WTC11 (cell line): ENCODE measurements around the gene EMX1. TPM values are rescaled to one million over a fixed set of nuclear protein-coding genes. Genes with fewer than 3 reads are reported as not detected.

ENCODE experiments used
- ARID4B ChIP-seq: sonication (generic); formaldehyde crosslinking; IDR thresholded peaks from 2 replicates; pipeline ENCODE4 v1.8.0; 2023; ENCODE audit warnings: missing genetic modification reagents, mild to moderate bottlenecking, borderline replicate concordance
- ATF1 ChIP-seq: sonication (generic); formaldehyde crosslinking; IDR thresholded peaks from 2 replicates; pipeline ENCODE4 v1.8.1; 2023; ENCODE audit warnings: mild to moderate bottlenecking, moderate library complexity, missing genetic modification reagents
- ATF2 ChIP-seq: sonication (generic); formaldehyde crosslinking; IDR thresholded peaks from 2 replicates; pipeline ENCODE4 v1.8.1; 2022; ENCODE audit warnings: low read depth, missing genetic modification reagents, borderline replicate concordance
- CBFB ChIP-seq: sonication (generic); formaldehyde crosslinking; IDR thresholded peaks from 2 replicates; pipeline ENCODE4 v1.8.1; 2022; ENCODE audit warnings: mild to moderate bottlenecking, low read depth, missing genetic modification reagents
- E2F5 ChIP-seq: sonication (generic); formaldehyde crosslinking; IDR thresholded peaks from 2 replicates; pipeline ENCODE4 v1.8.1; 2022; ENCODE audit warnings: mild to moderate bottlenecking, moderate library complexity, missing genetic modification reagents
- ELF4 ChIP-seq: sonication (generic); formaldehyde crosslinking; IDR thresholded peaks from 2 replicates; pipeline ENCODE4 v1.8.1; 2022; ENCODE audit warnings: low read depth, mild to moderate bottlenecking, moderate library complexity, missing genetic modification reagents
- ETV6 ChIP-seq: sonication (generic); formaldehyde crosslinking; IDR thresholded peaks from 2 replicates; pipeline ENCODE4 v1.8.1; 2022; ENCODE audit warnings: mild to moderate bottlenecking, missing genetic modification reagents
- FOXK1 ChIP-seq: sonication (generic); formaldehyde crosslinking; IDR thresholded peaks from 2 replicates; pipeline ENCODE4 v1.8.0; 2022; ENCODE audit warnings: mild to moderate bottlenecking, moderate library complexity, missing genetic modification reagents
- FOXP1 ChIP-seq: sonication (generic); formaldehyde crosslinking; IDR thresholded peaks from 2 replicates; pipeline ENCODE4 v1.8.0; 2022; ENCODE audit warnings: missing genetic modification reagents, mild to moderate bottlenecking, moderate library complexity, borderline replicate concordance
- FOXP4 ChIP-seq: sonication (generic); formaldehyde crosslinking; IDR thresholded peaks from 2 replicates; pipeline ENCODE4 v1.8.0; 2022; ENCODE audit warnings: mild to moderate bottlenecking, missing genetic modification reagents
- GRHL2 ChIP-seq: fragments of 250-450 bp; sonication (Bioruptor Pico); IDR thresholded peaks from 2 replicates; pipeline ENCODE4 v1.8.0; 2022; ENCODE audit warnings: mild to moderate bottlenecking, moderate library complexity; ENCODE audit not compliant: insufficient replicate concordance, severe bottlenecking
- HMGA2 ChIP-seq: fragments of 250-450 bp; sonication (Bioruptor Pico); IDR thresholded peaks from 2 replicates; pipeline ENCODE4 v1.4.0; 2021; ENCODE audit warnings: mild to moderate bottlenecking, moderate library complexity
- HMGXB4 ChIP-seq: sonication (generic); formaldehyde crosslinking; IDR thresholded peaks from 2 replicates; pipeline ENCODE4 v1.8.1; 2023; ENCODE audit warnings: mild to moderate bottlenecking, moderate library complexity, missing genetic modification reagents
- JUN ChIP-seq: sonication (generic); formaldehyde crosslinking; IDR thresholded peaks from 2 replicates; pipeline ENCODE4 v1.8.0; 2023; ENCODE audit warnings: mild to moderate bottlenecking, missing genetic modification reagents
- MAX ChIP-seq: sonication (generic); formaldehyde crosslinking; IDR thresholded peaks from 2 replicates; pipeline ENCODE4 v1.8.0; 2022; ENCODE audit warnings: mild to moderate bottlenecking, missing genetic modification reagents
- NR2C2 ChIP-seq: sonication (generic); formaldehyde crosslinking; IDR thresholded peaks from 2 replicates; pipeline ENCODE4 v1.8.0; 2022; ENCODE audit warnings: mild to moderate bottlenecking, missing genetic modification reagents
- SP1 ChIP-seq: sonication (generic); formaldehyde crosslinking; conservative IDR thresholded peaks from 2 replicates; pipeline ENCODE4 v1.8.1; 2022; ENCODE audit warnings: missing genetic modification reagents
- TCF7 ChIP-seq: sonication (generic); formaldehyde crosslinking; IDR thresholded peaks from 2 replicates; pipeline ENCODE4 v1.8.0; 2022; ENCODE audit warnings: mild to moderate bottlenecking, low read depth, missing genetic modification reagents, moderate library complexity
- TEAD4 ChIP-seq: sonication (generic); formaldehyde crosslinking; IDR thresholded peaks from 2 replicates; pipeline ENCODE4 v1.8.0; 2022; ENCODE audit warnings: mild to moderate bottlenecking, missing genetic modification reagents
- USF1 ChIP-seq: sonication (generic); formaldehyde crosslinking; IDR thresholded peaks from 2 replicates; pipeline ENCODE4 v1.8.0; 2022; ENCODE audit warnings: mild to moderate bottlenecking, missing genetic modification reagents
- USF2 ChIP-seq: sonication (generic); formaldehyde crosslinking; IDR thresholded peaks from 2 replicates; pipeline ENCODE4 v1.8.1; 2023; ENCODE audit warnings: mild to moderate bottlenecking, missing genetic modification reagents, moderate library complexity
- ZBTB21 ChIP-seq: sonication (generic); formaldehyde crosslinking; IDR thresholded peaks from 2 replicates; pipeline ENCODE4 v1.8.1; 2023; ENCODE audit warnings: mild to moderate bottlenecking, missing genetic modification reagents, borderline replicate concordance
- ZNF263 ChIP-seq: sonication (generic); formaldehyde crosslinking; IDR thresholded peaks from 2 replicates; pipeline ENCODE4 v1.8.1; 2022; ENCODE audit warnings: low read depth, mild to moderate bottlenecking, moderate library complexity, missing genetic modification reagents
- ZNF416 ChIP-seq: fragments of 250-450 bp; sonication (Bioruptor Pico); IDR thresholded peaks from 2 replicates; pipeline ENCODE4 v1.9.0; 2021; ENCODE audit warnings: mild to moderate bottlenecking, inconsistent platforms
- ZNF512 ChIP-seq: sonication (generic); formaldehyde crosslinking; IDR thresholded peaks from 2 replicates; pipeline ENCODE4 v1.8.1; 2022; ENCODE audit warnings: missing genetic modification reagents, borderline replicate concordance
- total RNA-seq: library from RNA; stranded (reverse); gene quantifications from 3 replicates; pipeline ENCODE4 v1.2.3, GENCODE V29; 2021

Gene EMX1
- total RNA-seq, 1 experiment from 2014 or later, result 3.8 TPM

- TF ChIP-seq GRHL2, result no peak
- 0 out of 2 replicates have a peak, but pooled peaks have one; percentile 51 for TF ChIP-seq USF1 (CRISPR knock-in tag)
- no peak for TF ChIP-seq SP1 (CRISPR knock-in tag)
- no peak for TF ChIP-seq FOXP4 (CRISPR knock-in tag)
- no peak for TF ChIP-seq NR2C2
- no peak for TF ChIP-seq HMGXB4
- TF ChIP-seq FOXK1 (CRISPR knock-in tag), result no peak; the same call in 1 of the 2 replicates
- TF ChIP-seq CBFB (CRISPR knock-in tag), result no peak
- TF ChIP-seq FOXP1 (CRISPR knock-in tag), result peak; percentile 92; the same call in 1 of the 2 replicates
- TF ChIP-seq TEAD4 (CRISPR knock-in tag), result 0 out of 2 replicates have a peak, but pooled peaks have one; percentile 53
- TF ChIP-seq JUN (CRISPR knock-in tag), result 0 out of 2 replicates have a peak, but pooled peaks have one; percentile 56
- no peak for TF ChIP-seq USF2
- no peak for TF ChIP-seq TCF7 (CRISPR knock-in tag)
- TF ChIP-seq ATF1 (CRISPR knock-in tag), result no peak
- no peak for TF ChIP-seq ZNF416 (CRISPR knock-in tag)
- peak; percentile 87 for TF ChIP-seq MAX (CRISPR knock-in tag)
- no peak for TF ChIP-seq ELF4 (CRISPR knock-in tag)
- TF ChIP-seq E2F5, result no peak
- TF ChIP-seq HMGA2 (CRISPR knock-in tag), result no peak
- no peak; the same call in 1 of the 2 replicates for TF ChIP-seq ARID4B (CRISPR knock-in tag)
- TF ChIP-seq ETV6, result no peak
- 0 out of 2 replicates have a peak, but pooled peaks have one; percentile 6 for TF ChIP-seq ZBTB21 (CRISPR knock-in tag)
- TF ChIP-seq ZNF263, result no peak
- TF ChIP-seq ATF2 (CRISPR knock-in tag), result no peak
- TF ChIP-seq ZNF512 (CRISPR knock-in tag), result no peak
Measured at GRCh38 chr2:72923833-72924352, 6.6 kb downstream of the EMX1 start (continued).
